WI38 (cell line): ENCODE results near the gene CASKIN1.

Experiments
- H3K4me3 ChIP-seq: 2 replicates; pipeline ENCODE4 v1.5.1; 2011; ENCODE audit warnings: low read depth, mild to moderate bottlenecking, control low read depth, low read length
- CTCF ChIP-seq: IDR thresholded peaks from 2 replicates; pipeline ENCODE4 v1.5.1; 2012; ENCODE audit warnings: low read depth, mild to moderate bottlenecking, control low read depth, low read length

Gene CASKIN1

GRCh38 chr16:2180962-2181923 is 15.2 kb downstream of the CASKIN1 start:
- TF ChIP-seq CTCF: no peak

GRCh38 chr16:2180461-2180860 is 15.9 kb downstream of the CASKIN1 start:
- H3K4me3 ChIP-seq: no peak overlapping the region
- no peak for TF ChIP-seq CTCF

More at GRCh38 chr16:2180962-2181923, 15.2 kb downstream of the CASKIN1 start:
- no peak overlapping the region for H3K4me3 ChIP-seq

GRCh38 chr16:2179576-2179975 is 16.8 kb downstream of the CASKIN1 start:
- H3K4me3 ChIP-seq: no peak overlapping the region
- TF ChIP-seq CTCF: no peak

GRCh38 chr16:2179107-2179501 is 17.3 kb downstream of the CASKIN1 start:
- H3K4me3 ChIP-seq: no peak overlapping the region
- TF ChIP-seq CTCF: no peak

GRCh38 chr16:2178321-2179106 is 17.9 kb downstream of the CASKIN1 start:
- TF ChIP-seq CTCF: no peak
- H3K4me3 ChIP-seq: no peak overlapping the region

- no peak for TF ChIP-seq CTCF
- no peak overlapping the region for H3K4me3 ChIP-seq
These were observed 18.8 kb downstream of the CASKIN1 start for GRCh38 chr16:2177561-2177960.

- H3K4me3 ChIP-seq: no peak overlapping the region
- TF ChIP-seq CTCF: no peak
These were observed 19.3 kb downstream of the CASKIN1 start for GRCh38 chr16:2177101-2177500.
